Ectodermal cell (in vitro differentiated cells): ENCODE measurements around the gene LGMN.
"Not testable (repeated sequence)": the region's sequence is repeated elsewhere in the genome, so short reads cannot be mapped to it uniquely, and the experiment has no call there.

Source experiments
- H3K27ac ChIP-seq: 2 replicates; pipeline ENCODE4 v1.7.0; 2013; ENCODE audit warnings: mild to moderate bottlenecking, low read depth, low read length; ENCODE audit not compliant: insufficient read depth, poor library complexity, severe bottlenecking
- H3K27me3 ChIP-seq: 2 replicates; pipeline ENCODE4 v1.7.0; 2013; ENCODE audit warnings: mild to moderate bottlenecking, low read length; ENCODE audit not compliant: insufficient read depth, control insufficient read depth, poor library complexity, severe bottlenecking
- H3K36me3 ChIP-seq: one replicate; pipeline ENCODE4 v1.7.0; 2013; ENCODE audit warnings: low read length; ENCODE audit not compliant: control insufficient read depth, insufficient read depth
- H3K4me1 ChIP-seq: one replicate; pipeline ENCODE4 v1.7.0; 2013; ENCODE audit warnings: low read length; ENCODE audit not compliant: control insufficient read depth, insufficient read depth
- H3K4me3 ChIP-seq: 2 replicates; pipeline ENCODE4 v1.7.0; 2013; ENCODE audit warnings: low read depth, low read length, control low read depth; ENCODE audit not compliant: insufficient read depth
- H3K9me3 ChIP-seq: 2 replicates; pipeline ENCODE4 v1.7.0; 2013; ENCODE audit warnings: mild to moderate bottlenecking, low read length, moderate library complexity; ENCODE audit not compliant: control insufficient read depth
- WGBS, 2 experiments: methylation state at CpG; one replicate each; pipeline ENCODE4 v1.1.7; 2013; ENCODE audit warnings: missing lambda C conversion rate in 2 of 2; 5-methylcytosine and 5-hydroxymethylcytosine counted together

Gene LGMN

DNA sequence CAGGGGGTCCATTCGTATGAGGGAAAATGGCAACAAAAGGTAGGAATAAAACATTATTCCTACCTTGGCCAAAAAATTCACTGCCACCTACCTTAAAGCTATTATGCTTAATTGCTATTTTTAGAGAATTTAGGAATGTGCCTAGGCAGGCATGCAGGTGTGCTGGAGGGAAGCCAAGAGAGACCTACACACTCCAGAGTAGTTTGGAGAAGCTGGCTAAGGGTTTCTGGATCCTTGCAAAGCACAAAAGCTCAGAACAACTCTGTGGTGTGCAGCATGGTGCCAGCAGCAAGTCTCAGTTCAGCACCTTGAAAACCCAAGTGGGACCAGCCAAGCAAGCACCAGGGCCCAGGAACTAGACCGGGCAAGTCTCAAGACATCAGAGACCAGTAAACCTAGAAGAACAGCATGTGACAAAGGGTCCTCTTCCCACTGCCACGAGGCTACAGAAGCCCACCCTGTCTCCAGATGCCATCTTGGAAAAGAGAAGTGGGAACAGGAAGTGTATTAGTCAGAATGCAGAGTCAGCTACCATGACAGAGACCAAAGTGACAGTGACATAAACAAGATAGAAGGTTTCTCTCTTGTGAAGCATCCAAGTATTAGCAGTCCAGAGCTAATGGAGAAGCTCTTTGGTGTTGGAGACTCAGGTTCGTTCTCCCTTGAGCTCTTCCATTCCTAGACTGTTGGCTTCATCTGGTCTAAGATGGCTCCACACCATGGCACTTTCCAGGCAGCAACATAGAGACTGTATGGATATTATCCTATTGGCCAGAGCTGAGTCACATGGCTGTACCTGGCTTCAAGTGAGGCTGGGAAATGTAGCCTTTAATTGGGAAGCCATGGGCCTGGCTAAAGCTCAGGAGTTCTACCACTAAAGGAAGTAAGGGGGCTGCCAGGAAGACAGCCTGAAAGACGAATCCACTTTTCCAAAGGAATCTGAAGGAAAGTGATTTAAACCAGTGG lies 15.5 kb upstream of the LGMN start:
- not testable (repeated sequence) for H3K36me3 ChIP-seq, H3K4me1 ChIP-seq, H3K4me3 ChIP-seq, H3K9me3 ChIP-seq, H3K27ac ChIP-seq, H3K27me3 ChIP-seq
- 84 to 87% methylated on average over 3 to 4 of the region's 5 CpGs for WGBS, 2 experiments

DNA sequence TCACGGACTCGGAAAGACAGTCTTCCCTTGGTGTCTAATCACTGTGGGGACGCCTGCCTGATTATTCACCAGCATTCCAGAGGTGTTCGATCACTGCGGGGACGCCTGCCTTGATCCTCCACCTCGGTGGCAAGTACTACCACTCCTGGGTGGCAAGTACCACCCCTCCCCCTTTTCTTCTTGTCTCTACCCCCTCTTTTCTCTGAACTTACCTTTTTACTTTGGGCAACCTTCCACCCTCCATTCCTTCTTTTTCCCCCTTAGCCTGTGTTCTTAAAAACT lies 12.0 kb upstream of the LGMN start:
- no peak overlapping the region for H3K4me3 ChIP-seq
- WGBS, 2 experiments, result 87 to 93% methylated on average over 7 of the region's 7 CpGs
- no peaks in the 10 kb centered on the region for H3K36me3 ChIP-seq
- H3K27ac ChIP-seq, result no peak overlapping the region
- no peaks in the 10 kb centered on the region for H3K4me1 ChIP-seq
- H3K9me3 ChIP-seq, result no peaks in the 10 kb centered on the region
- H3K27me3 ChIP-seq, result no peaks in the 10 kb centered on the region

DNA sequence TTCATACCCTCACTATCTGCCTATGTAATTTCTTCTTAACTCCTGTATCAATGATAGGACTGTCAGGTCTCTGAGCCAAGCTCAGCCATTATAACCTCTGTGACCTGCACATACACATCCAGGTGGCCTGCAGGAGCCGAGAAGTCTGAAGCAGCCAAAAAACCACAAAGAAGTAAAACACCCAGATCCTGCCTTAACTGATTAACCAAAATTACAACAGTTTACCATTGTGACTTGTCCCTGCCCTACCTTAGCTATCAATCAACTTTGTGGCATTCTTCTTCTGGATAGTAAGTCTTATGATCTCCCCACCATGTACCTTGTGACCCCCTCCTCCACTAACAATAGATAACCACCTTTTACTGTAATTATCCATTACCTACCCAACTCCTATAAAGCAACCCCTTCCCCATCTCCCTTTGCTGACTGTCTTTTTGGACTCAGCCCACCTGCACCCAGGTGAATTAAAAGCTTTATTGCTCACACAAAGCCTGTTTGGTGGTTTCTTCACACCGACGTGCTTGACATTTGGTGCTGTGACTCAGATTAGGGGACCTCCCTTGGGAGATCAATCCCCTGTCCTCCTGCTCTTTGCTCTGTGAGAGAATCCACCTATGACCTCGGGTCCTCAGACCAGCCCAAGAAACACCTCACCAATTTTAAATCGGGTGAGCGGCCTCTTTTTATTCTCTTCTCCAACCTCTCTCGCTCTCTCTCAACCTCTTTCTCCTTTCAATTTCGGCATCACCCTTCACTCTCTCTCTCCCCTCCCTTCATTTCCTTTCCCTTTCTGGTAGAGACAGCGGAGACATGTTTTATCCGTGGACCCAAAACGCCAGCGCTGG lies 11.5 kb upstream of the LGMN start:
- Histone ChIP-seq H3K27me3 (no peaks in the 10 kb centered on the region), H3K27ac (no peak overlapping the region), H3K4me1 (no peaks in the 10 kb centered on the region), H3K36me3 (no peaks in the 10 kb centered on the region), H3K9me3 (no peaks in the 10 kb centered on the region), H3K4me3 (no peak overlapping the region)
- 91% methylated on average over 12 of the region's 12 CpGs for WGBS, 2 experiments

DNA sequence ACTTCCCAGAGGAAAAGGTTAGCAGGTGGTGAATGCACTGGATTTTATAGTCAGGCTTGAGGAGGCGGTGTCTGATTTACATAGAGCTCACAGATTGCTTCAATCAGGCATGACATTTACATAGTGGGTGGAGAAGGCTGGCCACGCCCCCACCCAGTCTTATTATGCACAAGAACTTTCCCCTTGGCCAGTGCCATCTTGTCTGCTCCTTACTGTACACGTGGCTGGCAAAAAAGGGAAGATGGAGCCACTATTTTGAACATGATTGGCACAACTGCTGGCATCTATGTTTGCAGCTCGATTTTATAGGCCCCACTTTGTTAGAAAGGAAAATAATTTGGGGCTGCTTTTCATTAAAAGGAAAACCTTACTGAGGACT lies 10.9 kb upstream of the LGMN start:
- Histone ChIP-seq H3K36me3 (no peaks in the 10 kb centered on the region), H3K4me1 (no peaks in the 10 kb centered on the region), H3K4me3 (no peak overlapping the region), H3K27ac (no peak overlapping the region), H3K27me3 (no peaks in the 10 kb centered on the region), H3K9me3 (no peaks in the 10 kb centered on the region)
- 79 to 84% methylated on average over 4 of the region's 4 CpGs for WGBS, 2 experiments

DNA sequence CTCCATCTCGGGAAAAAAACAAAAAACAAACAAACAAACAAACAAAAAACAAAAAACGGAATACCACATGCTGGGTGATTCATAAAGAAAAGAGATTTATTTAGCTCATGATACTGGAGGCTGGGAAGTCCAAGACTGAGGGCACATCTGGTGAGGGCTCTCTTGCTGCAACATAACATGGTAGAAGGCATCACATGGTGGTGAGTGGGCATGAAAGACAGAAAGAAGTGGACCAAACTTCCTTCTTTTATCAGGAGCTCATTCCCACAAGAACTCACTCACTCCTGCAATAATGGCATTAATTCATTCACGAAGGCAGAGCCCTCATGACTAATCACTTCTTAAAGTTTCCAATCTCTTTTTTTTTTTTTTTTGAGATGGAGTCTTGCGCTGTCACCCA lies 8.0 kb upstream of the LGMN start:
- H3K9me3 ChIP-seq, result no peaks in the 10 kb centered on the region
- no peaks in the 10 kb centered on the region for H3K36me3 ChIP-seq
- H3K4me3 ChIP-seq, result no peak overlapping the region
- no peaks in the 10 kb centered on the region for H3K4me1 ChIP-seq
- 88 to 91% methylated on average over 4 of the region's 4 CpGs for WGBS, 2 experiments
- H3K27ac ChIP-seq, result no peak overlapping the region
- H3K27me3 ChIP-seq, result no peaks in the 10 kb centered on the region

DNA sequence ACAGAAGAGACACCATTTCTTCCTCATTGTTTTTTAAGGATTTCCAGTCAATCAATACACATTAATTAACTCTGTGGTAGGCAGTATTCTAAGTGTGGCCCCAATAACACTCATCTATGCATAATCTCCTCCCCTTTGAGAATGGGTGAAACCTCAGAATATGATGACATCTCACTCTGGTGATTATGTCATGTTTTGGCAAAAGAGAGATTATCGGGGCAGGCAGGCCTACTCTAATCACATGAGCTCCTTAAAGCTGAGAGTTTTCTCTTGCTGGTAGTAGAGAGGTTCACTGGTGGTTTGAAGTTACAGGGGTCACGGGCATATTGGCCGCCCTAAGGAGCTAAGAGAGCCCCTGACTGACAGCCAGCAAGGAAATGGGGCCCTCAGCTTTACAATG lies 7.1 kb upstream of the LGMN start:
- H3K36me3 ChIP-seq, result no peaks in the 10 kb centered on the region
- H3K4me1 ChIP-seq, result no peaks in the 10 kb centered on the region
- no peaks in the 10 kb centered on the region for H3K9me3 ChIP-seq
- WGBS, 2 experiments, result 86 to 93% methylated on average over 3 of the region's 3 CpGs
- H3K27me3 ChIP-seq, result no peaks in the 10 kb centered on the region
- H3K4me3 ChIP-seq, result no peak overlapping the region
- H3K27ac ChIP-seq, result no peak overlapping the region

DNA sequence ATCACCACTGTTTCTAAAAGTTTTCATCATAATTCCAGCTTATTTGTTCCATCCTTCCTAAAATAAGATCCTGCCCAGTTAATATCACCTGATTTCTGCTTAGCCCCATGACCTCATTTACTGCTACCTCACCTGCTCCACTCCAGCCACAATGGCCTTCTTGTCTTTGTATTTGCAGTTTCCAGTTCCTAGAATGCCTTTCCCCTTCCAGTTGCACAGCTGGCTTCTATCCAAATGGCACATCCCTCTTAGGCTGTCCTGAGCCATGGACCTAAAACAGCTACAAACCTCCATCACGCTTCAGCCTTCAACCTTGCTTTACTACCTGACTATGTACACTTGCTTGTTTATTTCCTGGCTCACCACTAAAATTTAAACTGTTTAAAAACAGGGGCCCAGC lies 6.5 kb upstream of the LGMN start:
- H3K27me3 ChIP-seq, result no peaks in the 10 kb centered on the region
- WGBS, 2 experiments, result 96 to 100% methylated on average over 1 of the region's 1 CpG

DNA sequence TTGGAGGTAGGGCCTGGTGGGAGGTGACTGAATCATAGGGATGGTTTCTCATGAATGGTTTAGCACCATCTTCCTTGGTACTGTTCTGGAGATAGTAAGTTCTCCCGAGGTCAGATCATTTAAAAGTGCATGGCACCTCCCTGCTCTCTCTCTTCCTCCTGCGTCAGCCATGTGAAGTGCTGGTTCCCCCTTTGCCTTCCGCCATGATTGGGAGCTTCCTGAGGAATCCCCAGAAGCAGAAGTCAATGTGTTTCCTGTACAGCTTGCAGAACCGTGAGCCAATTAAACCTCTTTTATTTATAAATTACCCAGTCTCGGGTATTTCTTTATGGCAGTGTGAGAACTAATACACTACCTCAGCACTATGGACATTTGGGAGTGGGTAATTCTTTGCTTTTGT lies 4.8 kb upstream of the LGMN start:
- H3K9me3 ChIP-seq, result no peaks in the 10 kb centered on the region
- H3K4me1 ChIP-seq, result no peaks in the 10 kb centered on the region
- no peaks in the 10 kb centered on the region for H3K27me3 ChIP-seq
- 88 to 91% methylated on average over 4 to 5 of the region's 5 CpGs for WGBS, 2 experiments
- no peaks in the 10 kb centered on the region for H3K36me3 ChIP-seq
- H3K4me3 ChIP-seq, result no peak overlapping the region
- no peak overlapping the region for H3K27ac ChIP-seq

More for the DNA sequence above, 6.5 kb upstream of the LGMN start:
- Histone ChIP-seq H3K9me3 (no peaks in the 10 kb centered on the region), H3K27ac (no peak overlapping the region), H3K4me1 (no peaks in the 10 kb centered on the region), H3K4me3 (no peak overlapping the region), H3K36me3 (no peaks in the 10 kb centered on the region)

DNA sequence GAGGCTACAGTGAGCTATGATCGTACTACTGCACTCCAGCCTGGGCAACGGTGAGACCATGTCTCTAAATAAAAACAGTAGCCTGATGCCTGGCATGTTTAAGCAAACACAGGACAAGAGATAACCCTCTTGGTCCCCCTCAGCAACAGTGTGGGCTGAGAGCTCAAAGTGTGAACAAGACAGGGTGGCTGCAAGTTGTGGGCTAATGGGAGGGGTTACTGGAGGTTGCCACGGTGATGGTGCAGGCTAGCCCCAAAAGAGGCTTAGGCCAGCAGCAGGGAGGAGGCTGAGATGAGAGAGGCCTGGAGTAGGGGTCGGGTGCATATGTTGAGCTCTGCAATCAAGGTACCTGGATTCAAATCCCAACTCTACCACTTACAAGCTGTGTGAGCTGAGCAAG lies 3.4 kb upstream of the LGMN start:
- H3K4me3 ChIP-seq, result no peak overlapping the region
- H3K27ac ChIP-seq, result no peak overlapping the region
- no peaks in the 10 kb centered on the region for H3K27me3 ChIP-seq
- no peaks in the 10 kb centered on the region for H3K9me3 ChIP-seq
- WGBS, 2 experiments, result 68 to 76% methylated on average over 4 of the region's 4 CpGs
- peaks cover 10% of the 10 kb centered on the region for H3K4me1 ChIP-seq
- H3K36me3 ChIP-seq, result no peaks in the 10 kb centered on the region

DNA sequence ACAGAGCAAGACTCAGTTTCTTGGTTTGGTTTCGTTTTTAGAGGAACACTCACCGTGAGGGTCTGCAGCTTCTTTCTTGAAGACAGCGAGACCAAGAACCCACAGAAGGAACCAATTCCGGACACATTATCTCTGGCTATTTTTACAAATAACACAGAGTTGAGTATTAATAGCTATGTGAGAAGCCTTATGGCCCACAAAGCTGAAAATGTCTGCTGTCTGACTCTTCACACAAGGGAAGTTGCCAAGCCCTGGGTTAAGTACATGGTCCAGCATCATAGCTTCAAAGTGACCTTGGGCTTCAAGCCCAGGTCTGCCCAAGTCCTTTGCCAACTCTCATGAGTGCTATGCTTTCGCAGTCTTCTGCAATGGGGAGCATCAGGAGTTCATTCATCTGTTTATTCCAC lies 2.6 kb upstream of the LGMN start:
- H3K9me3 ChIP-seq, result no peaks in the 10 kb centered on the region
- no peaks in the 10 kb centered on the region for H3K36me3 ChIP-seq
- 96 to 97% methylated on average over 5 of the region's 5 CpGs for WGBS, 2 experiments
- no peaks in the 10 kb centered on the region for H3K27me3 ChIP-seq
- H3K27ac ChIP-seq, result no peak overlapping the region
- peaks cover 10% of the 10 kb centered on the region for H3K4me1 ChIP-seq
- no peak overlapping the region for H3K4me3 ChIP-seq
